ENCODE results near the gene WSB2.

WSB2 gene

DNA sequence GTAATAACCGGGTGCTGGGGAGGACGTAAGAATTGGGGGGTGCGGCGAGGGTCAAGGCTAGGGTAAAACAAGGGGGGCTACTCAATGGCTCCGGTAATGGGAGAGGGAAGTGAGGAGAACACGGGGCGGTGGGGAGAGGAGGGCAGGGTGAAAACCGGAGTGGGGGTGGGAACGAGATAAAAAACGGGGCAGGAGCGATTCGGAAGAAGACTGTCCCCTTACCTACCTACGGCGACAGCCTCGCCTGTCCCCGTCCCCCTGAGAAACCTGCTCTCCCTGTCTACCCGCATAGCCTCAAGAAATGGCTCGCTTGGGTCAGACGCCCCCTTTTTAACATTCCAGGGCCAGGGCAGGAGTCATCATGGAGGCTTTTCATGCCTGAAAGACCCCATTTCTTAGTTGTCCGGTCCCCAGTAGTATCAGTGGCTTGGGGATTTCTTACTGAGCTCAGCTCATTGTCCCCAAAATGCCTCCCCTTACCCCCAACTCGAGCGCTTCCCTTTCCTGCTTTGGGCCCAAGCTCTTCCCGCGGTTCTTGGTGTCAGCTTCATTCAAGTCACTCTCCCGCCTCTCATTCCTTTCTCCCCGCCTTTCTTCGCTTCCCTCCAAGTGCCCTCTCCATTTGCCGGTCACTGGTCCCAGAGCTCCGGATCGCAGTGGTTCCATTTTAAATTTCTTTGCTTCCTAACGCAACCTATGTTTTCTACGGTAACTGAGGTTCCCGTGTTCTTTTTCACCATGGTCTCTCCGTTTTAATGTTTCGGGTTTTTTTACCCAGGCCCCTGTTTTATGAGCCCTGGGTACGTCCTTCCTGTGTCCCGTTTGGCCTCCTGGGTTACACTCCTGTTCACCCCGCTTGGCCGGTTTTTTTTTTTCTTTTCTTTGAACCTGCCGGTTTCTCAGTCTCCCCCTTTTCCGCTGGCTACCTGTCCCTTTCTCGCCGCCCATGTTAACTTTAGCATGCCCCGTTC, 1.2 kb upstream of the WSB2 start:
- DNase-seq (ENCODE audit: low read depth) = no peak

DNA sequence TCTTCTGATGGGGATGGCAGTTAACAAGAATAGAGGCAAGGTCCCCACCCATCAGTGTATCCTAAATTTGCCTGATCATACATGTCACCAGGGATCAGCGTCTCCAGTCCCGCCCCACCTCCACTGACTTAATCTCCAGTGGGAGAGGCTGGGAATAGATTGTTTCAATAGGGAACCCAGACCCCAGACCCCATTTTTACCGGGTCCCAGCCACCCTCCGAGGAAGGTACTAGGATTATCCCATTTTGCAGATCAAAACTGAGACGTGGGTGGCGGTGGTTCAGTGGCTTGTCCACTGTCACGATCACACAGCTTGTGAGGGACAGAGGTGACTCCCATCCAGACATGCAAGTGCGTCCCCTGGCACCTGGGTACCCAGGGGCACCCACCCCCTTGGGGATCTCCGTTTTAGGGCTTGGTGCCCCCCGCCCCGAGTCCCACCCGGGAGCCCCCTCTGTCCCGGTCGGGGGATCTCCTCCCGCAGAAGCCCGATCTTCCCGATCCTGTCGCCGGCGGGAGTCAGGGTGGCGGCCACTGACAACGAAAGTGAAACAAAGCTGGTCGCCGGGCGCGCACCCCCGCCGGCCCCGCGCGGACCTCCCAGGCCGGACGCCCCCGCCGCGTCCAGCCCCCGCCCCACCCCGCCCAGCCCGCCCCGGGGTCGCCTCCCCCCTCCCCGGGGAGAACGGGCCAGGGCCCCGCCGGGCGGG, 523 bp downstream of the WSB2 start:
- no peak for DNase-seq (ENCODE audit: low read depth)

DNA sequence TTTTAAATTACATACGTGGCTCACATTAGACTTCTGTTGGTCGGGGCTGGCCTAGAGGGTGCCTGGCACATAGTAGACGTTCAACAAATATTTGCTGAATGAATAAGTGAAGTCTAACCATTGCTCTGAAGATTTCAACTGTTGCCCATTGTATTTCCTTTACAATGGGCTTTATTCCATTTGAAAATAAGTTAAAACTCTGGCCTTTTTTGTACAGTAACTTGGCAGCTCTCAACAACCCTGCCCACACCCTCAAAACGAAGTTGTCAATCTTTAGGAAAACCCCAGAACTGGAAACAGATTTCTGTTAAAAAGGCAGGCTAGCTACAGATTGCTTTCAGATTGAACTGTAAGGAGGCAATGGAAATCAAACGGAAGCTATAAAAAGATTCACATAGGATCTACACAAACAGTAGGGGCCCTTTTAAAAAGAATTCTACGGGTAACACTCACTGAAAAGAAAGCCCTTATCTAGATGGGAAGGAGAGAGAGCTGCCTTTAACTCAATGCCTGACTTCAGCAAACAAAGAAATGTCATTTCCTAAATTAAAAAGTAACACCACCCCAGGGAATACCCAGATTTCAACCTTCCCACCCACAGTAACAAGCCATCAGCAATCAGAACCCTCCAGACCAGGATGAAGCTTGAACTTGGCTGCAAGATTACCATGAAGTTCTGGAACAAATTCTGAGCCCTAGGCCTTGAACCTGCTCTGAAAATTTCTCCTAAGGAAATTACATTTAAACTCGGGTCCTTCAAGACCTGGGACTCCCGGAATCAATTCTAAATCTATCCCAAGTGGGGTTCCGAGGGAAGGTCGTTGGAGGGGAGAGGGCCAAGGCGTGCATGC, 1.4 kb downstream of the WSB2 start:
- DNase-seq (ENCODE audit: low read depth) = no peak

DNA sequence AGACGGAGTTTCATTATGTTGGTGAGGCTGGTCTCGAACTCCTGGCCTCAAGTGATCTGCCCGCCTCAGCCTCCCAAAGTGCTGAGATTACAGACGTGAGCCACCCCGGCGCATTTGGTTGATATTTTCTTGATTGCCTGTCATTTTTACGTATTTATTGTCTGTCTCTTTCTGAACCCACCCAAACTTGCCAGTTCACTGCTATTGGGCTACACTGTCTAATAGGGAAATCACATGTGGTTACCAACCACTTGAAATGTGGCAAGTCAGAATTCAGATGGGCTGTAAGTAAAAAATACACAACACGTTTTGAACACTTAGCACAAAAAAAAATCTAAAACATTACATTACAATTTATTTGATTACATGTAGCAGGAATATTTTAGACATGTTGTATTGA, 2.1 kb downstream of the WSB2 start:
- no peak for DNase-seq (ENCODE audit: low read depth)

DNA sequence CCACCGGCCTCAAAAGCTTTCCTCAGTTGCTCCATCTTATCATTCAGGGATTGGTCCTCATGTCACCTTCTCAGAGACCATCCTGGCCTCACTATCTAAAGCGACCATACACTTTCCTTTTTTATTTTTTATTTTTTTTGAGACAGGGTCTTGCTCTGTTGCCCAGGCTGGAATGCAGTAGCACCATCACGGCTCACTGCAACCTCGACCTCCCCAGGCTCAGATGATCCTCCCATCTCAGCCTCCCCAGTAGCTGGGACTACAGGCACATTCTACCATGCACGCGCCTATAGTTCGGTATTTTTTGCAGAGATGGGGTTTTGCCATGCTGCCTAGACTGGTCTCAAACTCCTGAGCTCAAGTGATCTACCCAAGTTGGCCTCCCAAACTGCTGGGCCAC, 2.8 kb downstream of the WSB2 start:
- DNase-seq (ENCODE audit: low read depth) = no peak

GRCh38 chr12:118055865-118056773, 4.9 kb downstream of the WSB2 start:
- no peak for DNase-seq (ENCODE audit: low read depth)

- DNase-seq (ENCODE audit: low read depth) = peak; percentile 42
These were observed 5.8 kb downstream of the WSB2 start for GRCh38 chr12:118055144-118055557.

DNA sequence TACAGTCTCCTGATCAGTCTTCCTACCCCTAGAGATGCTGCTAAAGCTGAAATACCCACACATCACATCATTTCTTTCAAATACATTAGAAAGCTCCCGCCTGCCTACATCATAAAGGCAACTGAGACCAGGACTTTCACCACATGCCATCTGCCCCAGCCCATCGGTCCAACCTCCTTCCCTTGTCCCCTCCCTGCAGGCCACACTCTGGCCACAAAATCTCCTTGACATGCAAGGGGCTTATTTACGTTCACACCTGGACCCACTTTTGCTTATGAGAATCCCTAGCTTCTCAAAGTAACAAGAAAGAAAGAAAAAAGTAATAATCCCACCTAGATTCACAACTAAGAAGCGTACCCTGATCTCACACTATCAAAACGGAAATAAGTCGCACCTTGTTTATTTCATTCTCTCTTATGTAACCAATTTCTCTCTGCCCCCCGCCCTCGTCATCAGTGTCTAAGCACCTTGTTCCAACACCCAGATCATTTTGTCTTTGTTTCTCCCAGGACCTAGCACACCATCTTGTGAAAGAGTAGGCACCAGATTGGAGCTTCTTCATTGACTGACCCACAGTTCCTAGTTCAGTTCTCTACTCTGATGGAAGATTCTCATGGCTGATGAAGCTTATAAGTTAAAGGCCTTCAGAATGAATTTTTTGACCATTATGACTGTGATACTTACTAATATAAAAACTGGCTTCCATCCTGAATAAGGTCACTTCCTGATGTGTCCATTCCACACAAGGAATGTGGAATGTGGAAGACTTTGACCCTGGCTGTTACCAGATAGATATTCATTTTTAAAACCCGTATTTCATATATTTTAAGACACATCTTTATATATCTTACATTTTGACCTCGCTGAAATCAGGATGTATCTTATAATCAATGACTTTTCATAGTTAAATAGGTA, 7.7 kb downstream of the WSB2 start:
- no peak for DNase-seq (ENCODE audit: low read depth)

DNA sequence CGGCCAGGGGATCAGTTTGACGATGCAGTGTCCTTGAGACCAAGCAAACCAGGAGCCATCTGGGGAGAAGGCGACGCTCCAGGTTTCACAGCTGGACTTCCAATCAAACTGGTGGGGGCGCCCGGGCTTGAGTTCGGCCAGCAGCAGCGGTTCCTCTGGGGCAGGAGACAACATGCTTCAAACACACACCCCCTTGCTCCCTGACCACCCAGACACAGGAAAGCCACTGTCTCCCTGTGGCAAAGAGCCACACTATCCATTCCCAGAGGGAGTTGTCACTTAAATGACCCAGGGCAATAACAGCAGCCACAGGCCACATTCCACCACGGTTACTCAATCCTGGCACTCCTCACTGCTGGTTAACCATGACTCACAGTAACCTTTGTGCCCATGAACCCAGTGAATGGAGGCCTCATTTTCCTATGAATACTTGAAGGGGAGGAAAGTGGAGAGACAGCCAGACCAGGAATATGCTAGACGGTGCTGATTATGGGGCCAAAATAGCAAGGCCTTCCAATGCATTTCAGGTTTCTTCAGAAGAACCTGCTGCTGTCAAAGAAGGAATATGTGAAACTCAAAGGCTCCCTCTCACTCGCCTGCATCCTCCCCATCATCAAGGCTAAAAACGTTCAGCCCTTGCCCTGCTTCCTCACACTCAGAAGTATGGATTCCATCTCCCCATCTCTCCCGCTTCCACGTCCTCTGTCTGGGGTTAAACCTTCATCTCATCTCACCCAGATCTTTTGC, 8.5 kb downstream of the WSB2 start:
- DNase-seq (ENCODE audit: low read depth) = no peak

GRCh38 chr12:118050972-118051910, 9.7 kb downstream of the WSB2 start:
- DNase-seq (ENCODE audit: low read depth) = no peak

- no peak for DNase-seq (ENCODE audit: low read depth)
These were observed 14.5 kb downstream of the WSB2 start for GRCh38 chr12:118046430-118046829.

DNA sequence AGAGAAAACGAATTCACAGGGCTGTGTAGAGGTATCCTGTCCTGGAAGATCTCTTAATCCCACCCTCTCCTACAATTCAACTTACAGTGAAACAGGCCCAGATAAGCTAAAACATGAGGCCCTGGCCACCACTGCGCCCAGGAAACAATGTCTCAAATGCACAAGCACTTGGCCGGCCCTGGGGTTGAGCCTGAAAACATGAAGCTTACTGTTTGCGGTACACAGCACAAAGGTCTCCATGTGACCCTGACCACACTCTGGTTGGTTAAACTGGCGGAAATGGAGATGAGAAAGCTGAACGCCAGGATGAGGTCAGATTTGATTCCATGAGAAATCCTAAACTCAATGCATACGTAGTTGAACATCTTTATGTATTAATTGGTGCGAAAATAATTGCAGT, 16.4 kb downstream of the WSB2 start:
- no peak for DNase-seq (ENCODE audit: low read depth)

GRCh38 chr12:118044075-118044474, 16.9 kb downstream of the WSB2 start:
- no peak for DNase-seq (ENCODE audit: low read depth)

GRCh38 chr12:118042091-118042490, 18.9 kb downstream of the WSB2 start:
- no peak for DNase-seq (ENCODE audit: low read depth)

GRCh38 chr12:118038137-118038536, 22.8 kb downstream of the WSB2 start:
- DNase-seq (ENCODE audit: low read depth) = no peak

DNA sequence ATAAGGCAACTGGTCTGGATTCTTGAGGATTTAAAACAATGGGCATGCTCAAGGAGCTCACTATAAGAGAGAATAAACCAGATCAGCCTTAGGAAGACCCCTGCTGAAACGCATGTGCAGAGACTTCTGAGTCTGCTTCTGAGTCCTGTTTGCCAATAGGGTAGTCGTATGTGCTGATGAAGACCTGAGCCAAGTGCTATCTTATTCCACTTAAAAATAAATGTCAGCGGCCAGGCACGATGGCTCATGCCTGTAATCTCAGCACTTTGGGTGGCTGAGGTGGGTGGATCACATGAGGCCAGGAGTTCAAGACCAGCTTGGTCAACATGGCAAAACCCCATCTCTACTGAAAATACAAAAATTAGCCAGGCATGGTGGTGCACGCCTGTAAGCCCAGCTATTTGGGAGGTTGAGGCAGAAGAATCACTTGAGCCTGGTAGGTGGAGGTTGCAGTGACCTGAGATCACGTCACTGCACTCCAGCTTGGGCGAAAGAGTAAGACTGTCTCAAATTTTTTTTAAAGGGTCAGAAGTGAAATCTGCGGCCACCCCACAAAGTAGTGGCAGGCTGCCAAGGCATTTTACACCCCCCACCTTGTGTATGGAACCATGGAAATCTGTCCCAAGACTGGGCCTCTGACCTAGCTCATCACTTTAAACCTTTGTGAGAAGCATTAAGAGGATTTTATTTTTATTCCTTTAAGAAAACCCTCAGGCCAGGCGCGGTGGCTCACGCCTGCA, 24.1 kb downstream of the WSB2 start:
- no peak for DNase-seq (ENCODE audit: low read depth)

DNA sequence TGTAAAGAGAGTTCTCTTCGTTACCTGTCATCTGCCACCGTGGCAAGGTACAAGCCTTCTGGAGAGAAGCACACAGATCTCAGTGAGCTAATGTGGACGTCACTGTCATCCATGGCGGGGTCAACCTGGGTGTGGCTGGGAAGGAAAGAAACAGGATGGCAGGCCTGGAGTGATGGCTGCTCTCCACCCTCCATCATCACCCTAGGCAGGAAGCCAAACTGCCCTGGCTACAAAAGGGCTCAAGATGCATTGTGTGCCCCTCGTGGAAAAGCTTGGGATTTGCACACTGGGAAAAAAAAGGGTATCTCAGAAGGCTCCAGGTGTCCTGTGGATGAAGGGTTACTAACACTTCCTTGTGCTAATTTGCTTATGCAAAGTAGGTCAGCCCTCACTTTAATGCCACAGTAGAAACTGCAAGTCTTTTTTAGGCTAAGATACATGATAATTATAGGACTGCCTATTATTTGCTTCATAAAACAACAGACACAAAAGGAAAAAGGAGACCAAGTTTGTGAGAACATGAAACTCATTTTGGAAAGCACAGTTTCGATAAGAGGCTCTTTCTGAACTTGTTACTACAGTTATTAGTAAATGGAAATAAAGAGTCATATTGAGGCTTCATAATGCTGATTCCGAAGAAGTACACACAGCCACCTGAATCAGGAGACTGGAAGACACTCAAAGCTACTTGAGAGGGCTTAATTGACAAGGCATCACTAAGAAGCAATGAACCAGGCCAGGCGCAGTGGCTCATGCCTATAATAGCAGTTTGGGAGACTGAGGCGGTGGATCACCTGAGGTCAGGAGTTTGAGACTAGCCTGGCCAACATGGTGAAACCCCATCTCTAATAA, 25.6 kb downstream of the WSB2 start:
- DNase-seq (ENCODE audit: low read depth) = no peak

Measured in stimulated activated CD8-positive, alpha-beta memory T cell treated with anti-CD3 and anti-CD28 coated beads, Interleukin-15, amount 100 ng/mL, for 1 hour (primary cell).